Rectal smooth muscle tissue (tissue), 1 donor: ENCODE data around the gene ZNRD2.

Experiments
- H3K27ac ChIP-seq: one replicate; pipeline ENCODE4 v1.7.0; 2013; ENCODE audit warnings: low read depth, low read length, inconsistent platforms
- H3K27me3 ChIP-seq: one replicate; pipeline ENCODE4 v1.7.0; 2013; ENCODE audit warnings: low read length; ENCODE audit not compliant: control insufficient read depth, insufficient read depth
- H3K36me3 ChIP-seq: one replicate; pipeline ENCODE4 v1.7.0; 2013; ENCODE audit warnings: low read length; ENCODE audit not compliant: control insufficient read depth, insufficient read depth
- H3K4me1 ChIP-seq: one replicate; pipeline ENCODE4 v1.7.0; 2013; ENCODE audit warnings: low read length; ENCODE audit not compliant: control insufficient read depth, insufficient read depth
- H3K4me3 ChIP-seq: one replicate; pipeline ENCODE4 v1.7.0; 2013; ENCODE audit warnings: low read length
- H3K9ac ChIP-seq: one replicate; pipeline ENCODE4 v1.7.0; 2013; ENCODE audit warnings: low read length

ZNRD2 gene

DNA sequence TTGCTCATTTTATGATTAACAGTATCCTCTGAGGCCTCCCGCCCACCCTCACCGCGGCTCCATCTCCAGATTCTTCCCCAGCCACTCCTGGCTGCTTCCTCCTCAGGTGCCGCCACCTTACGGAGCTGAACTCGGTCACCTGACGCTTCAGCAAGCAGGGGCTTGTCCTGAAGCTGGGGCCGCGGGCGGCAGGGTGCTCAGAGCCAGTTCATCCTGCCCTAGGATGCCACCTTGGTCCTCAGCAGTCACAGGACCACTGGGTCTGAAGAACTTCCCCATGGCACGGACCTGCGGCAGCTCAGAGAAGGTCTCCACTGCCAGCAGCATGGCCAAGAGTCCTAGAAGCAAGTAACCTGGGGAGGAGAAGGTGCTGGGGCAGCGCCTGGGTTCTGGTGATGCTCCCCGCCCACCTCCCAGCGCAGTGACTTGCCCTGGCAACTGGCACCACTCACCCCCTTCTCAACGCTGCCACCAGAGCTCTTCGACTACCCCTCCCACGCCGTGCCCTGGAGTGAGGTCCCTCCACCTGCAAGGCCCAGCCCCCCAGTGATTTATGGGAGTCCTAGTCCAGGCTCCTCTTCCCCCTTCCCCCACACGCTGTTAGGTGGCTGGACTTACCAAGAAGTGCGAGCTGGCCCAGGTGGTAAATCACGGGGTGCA, 22.7 kb downstream of the ZNRD2 start:
- H3K9ac ChIP-seq, result no peak overlapping the region
- peaks cover 14% of the 10 kb centered on the region for H3K36me3 ChIP-seq
- H3K4me1 ChIP-seq, result peaks cover 14% of the 10 kb centered on the region
- H3K27ac ChIP-seq, result peak overlapping the region; percentile 16
- H3K27me3 ChIP-seq, result no peaks in the 10 kb centered on the region
- H3K4me3 ChIP-seq, result peak overlapping the region; percentile 8

DNA sequence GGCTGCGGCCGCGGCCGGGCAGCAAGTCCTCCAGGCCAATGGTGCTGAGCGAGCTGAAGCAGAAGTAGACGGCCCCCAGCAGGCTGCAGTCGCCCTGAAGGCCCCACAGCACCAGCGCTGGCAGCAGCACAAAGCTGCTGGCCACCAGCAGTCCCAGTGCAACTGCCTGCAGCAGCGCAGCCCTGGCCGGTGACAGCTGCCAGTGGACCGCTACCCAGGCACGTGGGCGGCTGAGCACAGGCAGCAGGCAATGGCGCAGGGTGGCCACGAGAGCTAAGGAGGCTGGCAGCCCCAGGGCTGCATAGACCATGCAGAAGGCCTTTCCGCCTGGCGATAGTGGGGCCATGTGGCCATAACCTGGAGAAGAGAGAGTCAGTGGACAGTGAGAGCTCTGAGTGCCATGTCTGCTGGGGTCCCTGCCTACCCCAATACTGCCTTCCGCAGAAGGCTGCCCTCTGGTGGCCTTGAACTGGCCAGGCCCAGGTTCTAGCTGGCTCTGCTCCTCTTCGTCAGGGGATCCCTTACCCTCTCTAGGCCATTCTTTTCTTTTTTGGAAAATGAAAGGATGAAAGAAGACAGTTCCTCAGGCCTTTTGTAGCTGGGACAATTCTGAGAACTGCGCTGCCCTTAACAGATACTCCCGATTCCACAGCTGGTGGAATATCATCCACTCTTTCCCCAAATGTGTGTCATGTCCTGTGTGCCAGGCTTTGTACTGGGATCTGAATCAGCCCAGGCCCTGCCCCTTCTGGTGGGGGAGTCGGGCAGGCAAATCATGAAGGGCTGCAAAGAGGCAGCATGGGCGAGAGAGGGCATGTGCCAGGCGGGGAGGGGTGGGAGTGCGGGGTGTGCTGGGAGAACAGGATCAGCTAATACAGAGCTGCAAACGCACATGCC, 23.5 kb downstream of the ZNRD2 start:
- peaks cover 8% of the 10 kb centered on the region for H3K4me1 ChIP-seq
- no peak overlapping the region for H3K9ac ChIP-seq
- no peak overlapping the region for H3K4me3 ChIP-seq
- peaks cover 21% of the 10 kb centered on the region for H3K36me3 ChIP-seq
- no peaks in the 10 kb centered on the region for H3K27me3 ChIP-seq
- H3K27ac ChIP-seq, result peak overlapping the region; percentile 61

GRCh38 chr11:65595131-65595530, 24.9 kb downstream of the ZNRD2 start:
- peaks cover 20% of the 10 kb centered on the region for H3K36me3 ChIP-seq
- no peaks in the 10 kb centered on the region for H3K27me3 ChIP-seq
- H3K27ac ChIP-seq, result peak overlapping the region; percentile 7
- no peak overlapping the region for H3K9ac ChIP-seq
- peaks cover 8% of the 10 kb centered on the region for H3K4me1 ChIP-seq
- H3K4me3 ChIP-seq, result no peak overlapping the region

DNA sequence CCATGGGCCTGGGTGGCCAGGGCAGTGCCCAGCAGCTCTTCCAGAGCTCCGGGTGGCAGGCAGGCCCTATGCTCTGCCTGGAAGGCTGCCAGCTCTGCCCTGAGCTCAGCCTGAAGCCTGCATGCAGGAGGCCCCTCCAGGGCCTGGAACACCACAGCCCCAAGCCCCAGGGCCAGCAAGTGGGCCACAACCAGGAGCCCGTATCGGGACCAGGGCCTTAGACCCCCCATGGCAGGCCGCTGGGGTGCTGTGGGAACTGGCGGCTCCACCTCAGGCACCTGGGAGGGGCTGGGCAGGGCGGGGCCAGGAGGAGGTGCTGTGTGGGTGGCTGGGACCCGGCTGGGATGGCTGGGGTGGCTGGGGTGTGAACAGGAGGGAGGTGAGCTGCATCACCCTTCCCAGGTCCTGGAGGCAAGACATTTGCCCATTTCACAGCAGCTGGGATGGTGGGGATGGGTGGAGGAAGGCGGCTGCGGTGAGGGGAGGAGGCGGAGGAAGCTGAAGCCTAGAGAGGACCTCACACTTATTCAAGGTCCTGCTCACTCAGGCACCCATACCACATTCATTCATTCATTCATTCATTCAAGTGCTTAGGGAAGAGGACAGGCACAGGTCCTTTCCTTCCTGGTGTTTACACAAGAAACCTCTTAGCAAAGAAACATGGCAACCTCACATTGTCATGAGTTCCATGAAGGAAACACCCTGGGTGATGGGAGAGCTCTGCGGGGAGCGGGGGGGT, 25.4 kb downstream of the ZNRD2 start, which contains the start of gene KCNK7:
KCNK7 (minus strand) TSS at position 258 of the 739 bp plus-strand sequence; CDS start at position 230, 28 bp downstream.
- Histone ChIP-seq H3K4me3 (no peak within 1 kb of the TSS), H3K9ac (no peak within 1 kb of the TSS), H3K36me3 (peaks cover 20% of the 10 kb centered on the region), H3K4me1 (peaks cover 8% of the 10 kb centered on the region), H3K27me3 (no peaks in the 10 kb centered on the region), H3K27ac (peak within 1 kb of the TSS; percentile 7)

- H3K4me3 ChIP-seq, result no peak overlapping the region
- H3K36me3 ChIP-seq, result peaks cover 20% of the 10 kb centered on the region
- peaks cover 8% of the 10 kb centered on the region for H3K4me1 ChIP-seq
- H3K9ac ChIP-seq, result no peak overlapping the region
- no peak overlapping the region for H3K27ac ChIP-seq
- no peaks in the 10 kb centered on the region for H3K27me3 ChIP-seq
Measured at GRCh38 chr11:65596520-65596919, 26.2 kb downstream of the ZNRD2 start.

DNA sequence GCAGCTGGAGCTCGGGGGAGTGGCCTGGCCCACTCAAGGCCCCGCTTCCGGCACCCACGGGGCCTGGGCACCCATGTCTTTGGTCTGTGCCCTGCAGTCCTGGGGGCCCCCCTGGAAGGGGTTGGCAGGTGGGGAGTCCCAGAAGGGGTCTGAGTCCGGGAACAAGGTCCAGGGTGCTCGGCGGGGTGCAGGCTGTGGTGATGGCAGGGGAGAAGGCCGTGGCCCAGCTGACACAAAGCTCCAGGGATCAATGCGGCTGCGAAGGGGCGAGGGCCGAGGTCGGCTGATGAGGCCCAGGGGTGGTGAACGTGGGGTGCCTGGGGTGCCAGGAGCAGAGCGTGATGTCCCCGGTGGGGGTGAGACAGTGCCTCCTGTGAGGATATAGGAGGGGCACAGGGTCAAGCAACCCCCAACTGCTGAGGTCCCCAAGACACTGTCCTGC, 28.0 kb downstream of the ZNRD2 start:
- Histone ChIP-seq H3K36me3 (peaks cover 18% of the 10 kb centered on the region), H3K4me1 (peaks cover 5% of the 10 kb centered on the region), H3K27me3 (no peaks in the 10 kb centered on the region), H3K9ac (no peak overlapping the region), H3K27ac (no peak overlapping the region), H3K4me3 (no peak overlapping the region)

DNA sequence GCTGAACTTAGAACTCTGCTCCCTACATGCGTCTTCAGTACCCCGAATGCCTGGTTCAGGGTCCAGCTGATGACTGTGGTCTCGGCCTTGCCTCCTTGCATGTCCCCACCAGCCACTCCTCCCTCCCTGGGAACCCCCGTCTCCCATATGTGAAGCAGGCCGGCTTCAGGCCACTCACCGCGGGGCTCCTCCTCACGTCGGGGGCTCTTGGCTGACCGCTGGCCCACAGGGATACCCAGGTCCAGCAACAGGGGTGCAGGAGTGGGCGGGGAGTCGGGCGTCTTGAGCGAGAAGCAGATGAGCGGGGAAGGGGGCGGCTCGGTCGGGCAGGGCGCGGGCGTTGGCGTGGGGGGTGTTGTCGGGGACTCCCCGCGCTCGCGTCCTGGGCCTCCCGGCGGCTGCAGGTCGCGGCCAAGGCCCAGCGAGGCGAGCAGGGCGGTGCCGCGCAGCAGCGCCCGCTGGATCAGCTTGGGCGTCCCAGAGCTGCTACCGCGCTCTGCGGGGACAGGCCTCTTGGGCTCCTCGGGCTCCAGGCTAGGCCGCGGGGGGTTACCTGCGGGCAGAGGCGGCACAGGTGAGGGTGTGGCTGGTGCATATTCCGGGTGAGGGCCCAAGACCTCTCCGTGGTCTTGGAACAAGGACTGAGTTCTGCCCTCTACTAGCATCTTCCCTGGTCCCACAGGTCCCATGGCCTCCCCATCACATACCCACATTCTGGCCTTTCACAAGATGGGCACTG, 29.1 kb downstream of the ZNRD2 start:
- Histone ChIP-seq H3K27me3 (no peaks in the 10 kb centered on the region), H3K9ac (no peak overlapping the region), H3K4me1 (no peaks in the 10 kb centered on the region), H3K36me3 (peaks cover 25% of the 10 kb centered on the region), H3K27ac (no peak overlapping the region), H3K4me3 (no peak overlapping the region)

GRCh38 chr11:65599955-65600246, 29.6 kb downstream of the ZNRD2 start:
- H3K4me3 ChIP-seq, result no peak overlapping the region
- no peaks in the 10 kb centered on the region for H3K4me1 ChIP-seq
- H3K9ac ChIP-seq, result no peak overlapping the region
- peaks cover 30% of the 10 kb centered on the region for H3K36me3 ChIP-seq
- H3K27me3 ChIP-seq, result no peaks in the 10 kb centered on the region
- H3K27ac ChIP-seq, result no peak overlapping the region

DNA sequence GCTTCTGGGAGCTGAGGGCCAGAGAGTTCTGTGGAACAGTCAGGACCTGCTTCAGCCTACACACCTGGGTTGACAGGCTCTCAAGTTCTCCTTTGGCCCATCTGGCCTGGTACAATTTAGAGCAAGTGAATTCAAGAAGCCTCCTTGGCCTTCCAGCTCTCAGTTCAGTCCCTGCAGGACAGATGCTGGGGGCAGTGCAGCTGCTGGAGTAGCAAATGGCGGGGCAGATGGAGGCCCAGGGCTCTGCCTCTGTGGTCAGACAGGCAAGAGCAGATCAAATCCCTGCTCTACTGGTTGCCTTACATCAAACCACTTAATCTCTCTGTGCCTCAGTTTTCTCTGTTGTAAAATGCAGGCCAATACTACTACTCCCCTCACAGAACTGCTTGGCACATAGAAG, 34.0 kb downstream of the ZNRD2 start:
- Histone ChIP-seq H3K27ac (no peak overlapping the region), H3K9ac (no peak overlapping the region), H3K4me3 (no peak overlapping the region), H3K36me3 (peaks cover 29% of the 10 kb centered on the region), H3K4me1 (peaks cover 6% of the 10 kb centered on the region), H3K27me3 (no peaks in the 10 kb centered on the region)

GRCh38 chr11:65606876-65607613, 36.8 kb downstream of the ZNRD2 start:
- H3K9ac ChIP-seq, result no peak overlapping the region
- peak overlapping the region; percentile 70 for H3K27ac ChIP-seq
- peaks cover 29% of the 10 kb centered on the region for H3K36me3 ChIP-seq

DNA sequence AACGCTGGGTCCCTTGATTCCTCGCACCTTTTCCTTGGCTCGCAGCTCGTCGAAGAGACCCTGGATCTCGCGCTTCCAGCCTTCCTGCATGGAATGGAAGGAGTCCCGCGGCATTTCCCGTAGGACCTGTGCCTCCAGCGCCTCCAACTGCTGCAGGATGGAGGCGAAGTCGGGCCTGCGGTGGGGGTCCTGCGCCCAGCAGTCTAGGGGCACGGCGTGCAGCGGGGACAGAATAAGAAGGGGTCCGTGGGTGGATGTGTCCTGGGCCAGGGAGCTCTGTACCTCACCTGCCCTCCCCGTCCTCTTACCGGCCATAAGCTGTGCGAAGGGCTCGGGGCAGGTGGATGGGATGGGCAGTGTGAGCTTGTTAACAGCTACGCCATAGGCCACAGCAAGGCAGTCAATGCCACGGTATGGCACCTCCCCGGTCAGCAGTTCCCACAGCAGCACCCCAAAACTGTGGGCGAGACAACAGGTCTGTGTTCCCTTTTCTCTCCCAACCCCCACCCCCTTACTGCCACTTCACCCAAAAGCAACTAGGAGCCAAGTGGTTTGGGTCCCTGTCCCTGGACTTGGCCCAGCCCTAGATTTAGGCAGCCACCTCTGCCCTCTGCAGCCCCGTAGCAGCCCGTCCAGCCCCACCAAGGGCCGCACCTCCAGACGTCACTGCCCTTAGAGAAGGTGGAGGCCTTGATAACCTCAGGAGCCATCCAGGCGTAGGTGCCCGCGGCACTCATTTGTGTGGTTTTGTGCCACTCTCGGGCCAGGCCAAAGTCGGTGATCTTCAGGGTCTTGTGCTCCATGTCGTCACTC, 37.5 kb downstream of the ZNRD2 start:
- Histone ChIP-seq H3K4me3 (peak overlapping the region; percentile 51), H3K9ac (no peak overlapping the region), H3K27me3 (no peaks in the 10 kb centered on the region), H3K36me3 (peaks cover 34% of the 10 kb centered on the region), H3K4me1 (peaks cover 12% of the 10 kb centered on the region), H3K27ac (peak overlapping the region; percentile 44)

More at GRCh38 chr11:65606876-65607613, 36.8 kb downstream of the ZNRD2 start:
- no peaks in the 10 kb centered on the region for H3K27me3 ChIP-seq
- H3K4me1 ChIP-seq, result peaks cover 6% of the 10 kb centered on the region
- H3K4me3 ChIP-seq, result peak overlapping the region; percentile 51
